Measurements from ENCODE around the gene RNF213.

RNF213 gene

DNA sequence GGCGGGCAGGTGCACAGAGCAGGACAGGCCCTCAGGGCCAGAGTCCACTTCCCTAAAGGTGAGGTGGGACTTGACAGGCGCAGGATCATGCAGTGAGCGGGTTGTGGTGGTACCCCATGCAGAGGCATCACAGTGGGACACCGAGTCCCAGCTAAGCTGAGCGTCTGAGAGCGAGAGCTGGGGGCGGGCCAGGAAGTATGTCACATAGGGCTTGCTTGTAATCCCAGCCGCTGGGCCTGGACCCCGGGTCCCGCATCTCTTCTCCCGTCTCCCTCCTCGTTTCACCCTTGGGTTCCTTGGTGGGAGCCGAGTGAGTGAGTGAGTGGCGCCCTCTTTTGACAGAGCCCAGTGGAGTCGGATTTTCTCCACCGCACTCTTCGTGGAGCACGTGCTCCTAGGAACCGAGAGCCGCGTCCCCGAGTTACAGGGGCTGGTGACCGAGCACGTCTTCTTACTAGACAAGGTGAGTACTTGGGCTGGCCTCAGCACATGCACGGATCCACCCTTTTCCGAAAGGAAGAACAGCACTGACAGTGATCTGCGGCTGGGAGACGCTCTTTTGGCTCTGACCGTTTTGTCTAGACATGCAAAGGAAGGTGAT lies 103.5 kb downstream of the RNF213 start:
- WGBS (ENCODE audit: extremely low coverage, insufficient coverage, insufficient read length): no CpG with 5 or more reads among the region's 29 CpGs
- H2BK5ac ChIP-seq (ENCODE audit: low read depth, low read length, poor library complexity): no peak overlapping the region

DNA sequence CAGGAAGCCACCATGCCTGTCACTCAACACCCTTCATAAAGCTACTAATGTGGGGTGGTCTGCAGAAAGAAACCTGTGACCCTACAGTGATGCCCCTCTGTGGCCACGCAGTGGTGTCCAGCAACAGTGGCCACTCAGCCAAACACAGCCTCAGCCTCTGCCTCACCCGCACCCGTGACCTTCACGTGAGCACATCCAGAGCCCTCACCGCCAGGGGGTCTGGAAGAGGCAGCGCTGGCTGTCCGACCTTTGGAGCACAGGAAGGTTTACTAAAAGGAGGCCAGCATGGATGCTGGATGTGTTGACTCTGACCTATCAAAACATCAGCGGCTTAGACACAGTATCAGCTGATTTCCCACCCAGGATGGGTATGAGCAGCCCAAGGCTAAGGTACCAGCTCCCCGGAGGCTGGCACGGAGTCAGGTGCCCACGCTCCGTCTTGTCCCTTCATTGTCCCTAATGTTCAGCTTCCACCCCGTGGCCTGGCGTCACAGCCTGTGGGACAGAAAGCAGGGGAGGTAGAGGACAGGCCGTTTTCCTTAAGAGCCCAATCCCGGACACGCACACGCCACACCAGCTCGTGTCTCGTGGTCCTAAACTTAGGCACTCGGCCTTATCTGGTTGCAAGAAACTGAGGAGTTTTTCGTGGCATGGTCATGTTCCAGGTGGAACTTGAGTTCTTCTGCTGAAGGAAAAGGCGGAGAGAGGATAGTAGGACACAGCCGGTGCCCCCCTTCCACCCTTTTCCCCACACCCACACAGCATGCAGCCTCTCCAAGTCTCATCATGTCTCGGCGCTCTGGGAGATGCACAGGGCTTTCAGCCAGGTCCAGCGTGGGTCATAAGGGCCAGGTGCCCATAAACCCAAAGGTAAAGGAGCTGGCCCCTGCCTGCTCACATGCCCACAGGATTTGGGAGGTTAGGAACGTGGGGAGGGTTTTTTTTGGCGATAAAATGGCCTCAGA lies 104.6 kb downstream of the RNF213 start:
- Histone ChIP-seq H2AFZ (ENCODE audit: insufficient read depth, low read length, poor library complexity) (no peak overlapping the region), H3K79me1 (ENCODE audit: low read length) (no peaks in the 10 kb centered on the region), H3K4me3 (ENCODE audit: low read depth, low read length) (no peak overlapping the region), H3K14ac (ENCODE audit: low read length) (no peak overlapping the region), H4K12ac (ENCODE audit: low read depth, low read length) (no peak overlapping the region), H2BK12ac (ENCODE audit: low read length) (no peak overlapping the region), H3K4me1 (ENCODE audit: control insufficient read depth in 1 of 2, insufficient read depth in 2 of 2, low read length in 2 of 2) (no peaks in the 10 kb centered on the region), H3K27me3 (ENCODE audit: insufficient read depth, low read length) (no peaks in the 10 kb centered on the region), H2AK5ac (ENCODE audit: low read length) (no peak overlapping the region), H4K91ac (ENCODE audit: low read depth, low read length) (no peak overlapping the region), H4K8ac (ENCODE audit: low read depth, low read length) (no peak overlapping the region), H3K9me3 (ENCODE audit: insufficient read depth, low read depth, low read length) (peaks cover 1% of the 10 kb centered on the region), H3K9ac (ENCODE audit: low read length) (no peak overlapping the region), H2BK5ac (ENCODE audit: low read depth, low read length, poor library complexity) (no peak overlapping the region), H3K23ac (ENCODE audit: low read length) (no peak overlapping the region), H3K4ac (ENCODE audit: low read depth, low read length) (no peak overlapping the region), H3K36me3 (ENCODE audit: control insufficient read depth in 1 of 2, insufficient read depth in 2 of 2, low read length in 2 of 2) (peaks cover 55 to 59% of the 10 kb centered on the region in 2 experiments), H3K27ac (ENCODE audit: low read depth, low read length) (no peak overlapping the region), H3K79me2 (ENCODE audit: control insufficient read depth, insufficient read depth, low read length, poor library complexity) (no peaks in the 10 kb centered on the region), H3K4me2 (ENCODE audit: low read length) (no peak overlapping the region), H2BK120ac (ENCODE audit: insufficient read depth, low read length, poor library complexity) (no peak overlapping the region), H3K18ac (ENCODE audit: low read length) (no peak overlapping the region)
- no CpG with 5 or more reads among the region's 29 CpGs for WGBS (ENCODE audit: extremely low coverage, insufficient coverage, insufficient read length)
- no peak for DNase-seq

More for the DNA sequence above, 103.5 kb downstream of the RNF213 start:
- H3K79me2 ChIP-seq (ENCODE audit: control insufficient read depth, insufficient read depth, low read length, poor library complexity): no peaks in the 10 kb centered on the region
- no peak overlapping the region for H4K91ac ChIP-seq (ENCODE audit: low read depth, low read length)
- H3K9ac ChIP-seq (ENCODE audit: low read length): no peak overlapping the region
- H3K36me3 ChIP-seq (ENCODE audit: control insufficient read depth in 1 of 2, insufficient read depth in 2 of 2, low read length in 2 of 2): peaks cover 58% of the 10 kb centered on the region in 2 experiments
- no peak overlapping the region for H4K8ac ChIP-seq (ENCODE audit: low read depth, low read length)
- H2BK12ac ChIP-seq (ENCODE audit: low read length): no peak overlapping the region
- peak in 1 of 2 donors; percentile 13 for DNase-seq
- peak overlapping the region; percentile 11 for H4K12ac ChIP-seq (ENCODE audit: low read depth, low read length)
- H3K4ac ChIP-seq (ENCODE audit: low read depth, low read length): no peak overlapping the region
- no peak overlapping the region for H2BK120ac ChIP-seq (ENCODE audit: insufficient read depth, low read length, poor library complexity)
- H3K18ac ChIP-seq (ENCODE audit: low read length): no peak overlapping the region
- H2AK5ac ChIP-seq (ENCODE audit: low read length): no peak overlapping the region
- H3K14ac ChIP-seq (ENCODE audit: low read length): no peak overlapping the region
- H3K4me2 ChIP-seq (ENCODE audit: low read length): no peak overlapping the region
- H3K27ac ChIP-seq (ENCODE audit: low read depth, low read length): no peak overlapping the region
- H3K4me3 ChIP-seq (ENCODE audit: low read depth, low read length): no peak overlapping the region
- no peak overlapping the region for H2AFZ ChIP-seq (ENCODE audit: insufficient read depth, low read length, poor library complexity)
- no peaks in the 10 kb centered on the region for H3K79me1 ChIP-seq (ENCODE audit: low read length)
- H3K23ac ChIP-seq (ENCODE audit: low read length): no peak overlapping the region
- H3K4me1 ChIP-seq (ENCODE audit: control insufficient read depth in 1 of 2, insufficient read depth in 2 of 2, low read length in 2 of 2): no peaks in the 10 kb centered on the region
- no peaks in the 10 kb centered on the region for H3K27me3 ChIP-seq (ENCODE audit: insufficient read depth, low read length)
- peaks cover 1% of the 10 kb centered on the region for H3K9me3 ChIP-seq (ENCODE audit: insufficient read depth, low read depth, low read length)

DNA sequence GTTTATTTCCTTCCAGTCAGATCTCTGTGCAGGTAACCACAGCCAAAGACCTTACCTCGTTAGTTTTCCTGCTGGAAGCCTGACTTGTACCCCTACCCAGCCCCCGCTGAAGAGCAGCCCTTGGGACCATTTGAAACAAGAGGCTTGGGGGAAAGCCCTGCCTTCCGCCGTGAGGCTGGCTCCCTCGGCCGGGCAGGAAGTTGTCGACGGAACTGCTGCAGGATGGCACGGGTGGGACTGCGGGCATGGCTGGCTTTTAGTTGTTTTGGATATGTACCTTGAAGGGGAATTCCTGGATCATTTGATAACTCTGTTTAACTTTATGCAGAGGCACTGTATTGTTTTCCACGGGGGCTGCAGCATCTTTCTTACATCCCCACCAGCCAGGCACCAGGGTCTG lies 105.3 kb downstream of the RNF213 start:
- no peaks in the 10 kb centered on the region for H3K27me3 ChIP-seq (ENCODE audit: insufficient read depth, low read length)
- H4K8ac ChIP-seq (ENCODE audit: low read depth, low read length): no peak overlapping the region
- H2AFZ ChIP-seq (ENCODE audit: insufficient read depth, low read length, poor library complexity): no peak overlapping the region
- no peaks in the 10 kb centered on the region for H3K79me2 ChIP-seq (ENCODE audit: control insufficient read depth, insufficient read depth, low read length, poor library complexity)
- H2BK5ac ChIP-seq (ENCODE audit: low read depth, low read length, poor library complexity): no peak overlapping the region
- no peak overlapping the region for H4K12ac ChIP-seq (ENCODE audit: low read depth, low read length)
- no peaks in the 10 kb centered on the region for H3K4me1 ChIP-seq (ENCODE audit: control insufficient read depth in 1 of 2, insufficient read depth in 2 of 2, low read length in 2 of 2)
- H3K18ac ChIP-seq (ENCODE audit: low read length): no peak overlapping the region
- no peak overlapping the region for H3K4ac ChIP-seq (ENCODE audit: low read depth, low read length)
- H3K36me3 ChIP-seq (ENCODE audit: control insufficient read depth in 1 of 2, insufficient read depth in 2 of 2, low read length in 2 of 2): peaks cover 52 to 56% of the 10 kb centered on the region in 2 experiments
- H3K4me3 ChIP-seq (ENCODE audit: low read depth, low read length): no peak overlapping the region
- no peak overlapping the region for H3K9ac ChIP-seq (ENCODE audit: low read length)
- H2BK12ac ChIP-seq (ENCODE audit: low read length): no peak overlapping the region
- H3K14ac ChIP-seq (ENCODE audit: low read length): no peak overlapping the region
- H2BK120ac ChIP-seq (ENCODE audit: insufficient read depth, low read length, poor library complexity): no peak overlapping the region
- no peak for DNase-seq
- no peak overlapping the region for H4K91ac ChIP-seq (ENCODE audit: low read depth, low read length)
- no peaks in the 10 kb centered on the region for H3K79me1 ChIP-seq (ENCODE audit: low read length)
- no peak overlapping the region for H2AK5ac ChIP-seq (ENCODE audit: low read length)
- H3K23ac ChIP-seq (ENCODE audit: low read length): no peak overlapping the region
- no CpG with 5 or more reads among the region's 11 CpGs for WGBS (ENCODE audit: extremely low coverage, insufficient coverage, insufficient read length)
- H3K9me3 ChIP-seq (ENCODE audit: insufficient read depth, low read depth, low read length): peaks cover 1% of the 10 kb centered on the region
- H3K27ac ChIP-seq (ENCODE audit: low read depth, low read length): no peak overlapping the region
- no peak overlapping the region for H3K4me2 ChIP-seq (ENCODE audit: low read length)

DNA sequence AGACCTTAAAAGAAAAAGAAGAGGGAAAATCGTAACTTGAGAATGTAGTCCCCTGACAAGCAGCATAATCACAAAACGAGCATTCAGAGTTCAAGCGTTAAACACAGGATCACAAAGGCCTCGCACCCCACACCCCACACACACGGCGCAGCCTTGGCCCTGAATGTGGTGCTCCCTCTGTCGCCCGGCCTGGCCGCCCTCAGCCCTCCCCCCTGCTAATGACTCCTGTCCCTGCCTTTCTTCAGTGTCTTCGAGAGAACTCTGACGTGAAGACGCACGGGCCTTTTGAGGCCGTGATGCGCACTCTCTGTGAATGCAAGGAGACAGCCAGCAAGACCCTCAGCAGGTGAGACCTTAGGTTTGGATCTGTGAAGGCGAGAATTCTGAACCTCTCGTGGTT lies 106.9 kb downstream of the RNF213 start:
- no peak overlapping the region for H2BK12ac ChIP-seq (ENCODE audit: low read length)
- no peak overlapping the region for H3K14ac ChIP-seq (ENCODE audit: low read length)
- no peaks in the 10 kb centered on the region for H3K79me2 ChIP-seq (ENCODE audit: control insufficient read depth, insufficient read depth, low read length, poor library complexity)
- H3K27ac ChIP-seq (ENCODE audit: low read depth, low read length): no peak overlapping the region
- H3K4ac ChIP-seq (ENCODE audit: low read depth, low read length): no peak overlapping the region
- H4K91ac ChIP-seq (ENCODE audit: low read depth, low read length): no peak overlapping the region
- no peak overlapping the region for H2BK5ac ChIP-seq (ENCODE audit: low read depth, low read length, poor library complexity)
- no peak overlapping the region for H2BK120ac ChIP-seq (ENCODE audit: insufficient read depth, low read length, poor library complexity)
- H2AFZ ChIP-seq (ENCODE audit: insufficient read depth, low read length, poor library complexity): no peak overlapping the region
- peaks cover 1% of the 10 kb centered on the region for H3K9me3 ChIP-seq (ENCODE audit: insufficient read depth, low read depth, low read length)
- no peak overlapping the region for H3K4me3 ChIP-seq (ENCODE audit: low read depth, low read length)
- H2AK5ac ChIP-seq (ENCODE audit: low read length): no peak overlapping the region
- no peaks in the 10 kb centered on the region for H3K79me1 ChIP-seq (ENCODE audit: low read length)
- H4K12ac ChIP-seq (ENCODE audit: low read depth, low read length): no peak overlapping the region
- no peak for DNase-seq
- no peak overlapping the region for H4K8ac ChIP-seq (ENCODE audit: low read depth, low read length)
- no peak overlapping the region for H3K9ac ChIP-seq (ENCODE audit: low read length)
- WGBS (ENCODE audit: extremely low coverage, insufficient coverage, insufficient read length): no CpG with 5 or more reads among the region's 17 CpGs
- H3K18ac ChIP-seq (ENCODE audit: low read length): no peak overlapping the region
- no peak overlapping the region for H3K23ac ChIP-seq (ENCODE audit: low read length)
- H3K4me2 ChIP-seq (ENCODE audit: low read length): no peak overlapping the region
- H3K27me3 ChIP-seq (ENCODE audit: insufficient read depth, low read length): no peaks in the 10 kb centered on the region
- peaks cover 48 to 53% of the 10 kb centered on the region in 2 experiments for H3K36me3 ChIP-seq (ENCODE audit: control insufficient read depth in 1 of 2, insufficient read depth in 2 of 2, low read length in 2 of 2)
- H3K4me1 ChIP-seq (ENCODE audit: control insufficient read depth in 1 of 2, insufficient read depth in 2 of 2, low read length in 2 of 2): no peaks in the 10 kb centered on the region
